Subcutaneous adipose tissue (tissue), 4 donors: ENCODE data around the gene UQCR10. TPM values are rescaled to one million over a fixed set of nuclear protein-coding genes. Genes with fewer than 3 reads are reported as not detected.

Experiments used
- CTCF ChIP-seq: fragments of 450-650 bp; IDR thresholded peaks from one replicate; pipeline ENCODE4 v1.5.1; 2016; ENCODE audit warnings: low read depth, mild to moderate bottlenecking, control low read depth, antibody characterized with exemption, moderate library complexity
- small RNA-seq: library from RNA; depleted of rRNA; stranded (forward); fragments of <200 nt; gene quantifications from one replicate; pipeline ENCODE3, GENCODE V24; 2016
- total RNA-seq, 4 donors: library from RNA; depleted of rRNA; stranded (reverse); fragments of >200 nt; gene quantifications; one replicate each; pipeline ENCODE4 v1.1.0, GENCODE V29; 2016

Gene UQCR10
- total RNA-seq, 4 donors from 2014 or later: 45.1 to 83.5 (median 66.0) TPM

- no peak for TF ChIP-seq CTCF
Measured at GRCh38 chr22:29819501-29819900, 52.3 kb downstream of the UQCR10 start.

Small RNAs within 50 kb of the gene (small RNA-seq; reads per million reads assigned to genes)
- gene RF00019: 0.49 reads per million

Other genes with a start within 250 kb of the UQCR10 start
- 10 to 100 TPM; 26.9 to 55.8 (median 46.2) TPM for gene THOC5, start 213.6 kb upstream of the UQCR10 start, total RNA-seq
- gene NIPSNAP1, start 186.3 kb upstream of the UQCR10 start, total RNA-seq: 10 to 100 TPM in 1 of 4 donors, 1 to 10 TPM in 3; 2.3 to 10.0 (median 6.4) TPM
- gene NF2, start 163.7 kb upstream of the UQCR10 start, total RNA-seq: 10 to 100 TPM; 18.9 to 28.6 (median 20.7) TPM
- not detected for gene CABP7, start 47.4 kb upstream of the UQCR10 start, total RNA-seq
- 10 to 100 TPM; 12.1 to 23.8 (median 17.0) TPM for gene ZMAT5, start 362 bp upstream of the UQCR10 start, total RNA-seq
- 100 to 1,000 TPM in 1 of 4 donors, 10 to 100 TPM in 3; 37.7 to 113 (median 64.8) TPM for gene ASCC2, start 70.9 kb downstream of the UQCR10 start, total RNA-seq
- gene MTMR3, start 115.8 kb downstream of the UQCR10 start, total RNA-seq: 10 to 100 TPM; 46.6 to 78.6 (median 61.7) TPM